Endothelial cell of hepatic sinusoid (primary cell): ENCODE measurements around the gene PLEKHD1.
"Not testable (repeated sequence)": the region's sequence is repeated elsewhere in the genome, so short reads cannot be mapped to it uniquely, and the experiment has no call there.

Experiments
- in situ Hi-C: cut with HindIII; loops from 2 replicates; pipeline ENCODE4 v1.10.0; 2017; ENCODE audit warnings: low sequenced_read_pairs

Gene PLEKHD1

DNA sequence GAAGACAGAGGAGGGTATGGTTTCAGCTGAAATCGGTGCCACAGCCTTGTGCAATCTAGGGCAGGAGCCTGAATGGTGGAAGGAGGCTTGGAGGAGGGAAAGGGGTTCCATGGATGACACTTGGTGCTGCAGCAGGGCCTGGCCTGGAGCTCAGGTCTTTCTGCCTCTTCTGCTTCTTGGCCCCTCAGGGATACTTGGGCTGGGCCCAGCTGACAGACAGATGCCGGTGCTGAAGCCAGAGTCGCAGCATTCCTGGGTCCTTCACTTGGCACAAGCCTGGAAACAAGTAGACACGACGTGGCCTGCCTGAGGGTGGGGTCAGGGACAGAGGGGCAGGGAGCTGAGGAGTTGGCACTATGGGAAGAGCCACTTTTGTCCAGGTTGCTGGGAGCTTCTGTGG, 4.4 kb upstream of the PLEKHD1 start:
- in situ Hi-C loops, result no loop called here

- in situ Hi-C loops, result no loop called here
Measured at GRCh38 chr14:69481815-69482568, 2.5 kb upstream of the PLEKHD1 start.

DNA sequence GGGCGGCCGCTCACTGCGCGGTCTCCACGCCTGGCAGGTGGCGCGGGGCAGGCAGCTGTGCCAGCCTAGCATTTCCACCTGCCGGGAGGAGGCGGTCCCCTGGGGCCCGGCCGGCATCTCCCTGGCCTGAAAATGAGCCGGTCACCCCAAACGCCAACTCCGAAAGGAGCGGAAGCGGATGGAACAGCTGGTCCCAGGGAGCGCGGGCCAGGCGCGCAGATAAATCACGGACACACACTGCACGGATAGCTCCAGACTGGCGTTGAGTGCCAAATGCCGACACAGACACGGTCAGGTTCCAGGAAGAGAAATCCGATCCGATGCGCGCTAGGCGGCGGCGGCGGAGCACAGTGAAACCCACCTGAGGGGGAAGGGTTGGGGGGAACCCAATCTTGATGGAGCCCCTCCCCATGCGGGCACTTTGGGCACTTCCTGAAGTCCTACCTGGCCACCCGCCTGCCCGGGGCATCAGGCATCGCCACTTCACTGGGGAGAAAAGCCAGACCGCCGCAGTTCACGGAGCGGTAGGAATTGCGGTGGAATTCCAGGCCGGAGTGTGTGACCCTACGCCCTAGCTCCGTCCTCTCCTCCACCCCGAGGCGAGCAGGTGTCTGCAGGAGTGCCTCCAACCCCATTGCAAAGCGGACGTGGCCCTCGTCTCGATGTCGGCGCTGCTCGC, 624 bp upstream of the PLEKHD1 start:
- in situ Hi-C loops, result no loop called here

DNA sequence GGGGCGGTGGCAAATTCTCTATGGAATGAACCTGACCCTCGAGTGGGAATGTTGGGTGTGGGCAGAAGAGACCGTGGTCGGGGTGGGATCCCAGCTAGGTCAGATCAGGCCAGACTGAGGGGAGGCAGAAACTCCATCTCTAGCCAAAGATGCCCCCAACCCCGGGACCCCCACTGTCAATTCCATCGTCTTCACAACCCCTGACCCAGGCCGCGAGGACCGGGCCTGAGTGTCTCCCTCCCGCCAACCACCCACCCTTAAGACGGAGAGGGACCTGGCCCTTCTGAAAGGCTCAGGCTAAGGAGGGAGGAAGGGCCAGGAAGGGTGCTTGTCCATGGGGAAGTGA, 760 bp downstream of the PLEKHD1 start:
- in situ Hi-C loops, result no loop called here

DNA sequence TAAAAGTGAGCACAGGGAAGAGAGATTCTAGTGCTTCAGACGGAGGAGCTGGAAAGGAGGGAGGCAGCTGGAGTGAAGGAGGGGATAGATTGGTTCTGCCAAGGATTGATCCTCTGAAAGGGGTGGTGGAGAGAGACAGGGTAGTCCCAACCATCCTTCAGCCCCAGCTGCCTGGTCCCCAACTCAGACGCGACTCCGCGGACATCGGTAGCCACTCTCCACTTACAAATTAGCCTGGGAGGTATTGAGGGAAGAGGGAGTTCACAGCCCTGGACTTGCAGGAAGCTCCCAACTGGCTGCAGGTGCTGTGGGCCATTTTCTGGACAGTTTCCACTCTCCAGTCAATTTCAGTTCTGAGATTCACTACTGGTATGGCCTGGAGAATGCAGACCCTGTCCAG, 1.2 kb downstream of the PLEKHD1 start:
- in situ Hi-C loops, result no loop called here

GRCh38 chr14:69487226-69487625, 2.7 kb downstream of the PLEKHD1 start:
- in situ Hi-C loops, result no loop called here

GRCh38 chr14:69487771-69488170, 3.2 kb downstream of the PLEKHD1 start:
- in situ Hi-C loops, result no loop called here

GRCh38 chr14:69489495-69489894, 5.0 kb downstream of the PLEKHD1 start:
- in situ Hi-C loops, result no loop called here

DNA sequence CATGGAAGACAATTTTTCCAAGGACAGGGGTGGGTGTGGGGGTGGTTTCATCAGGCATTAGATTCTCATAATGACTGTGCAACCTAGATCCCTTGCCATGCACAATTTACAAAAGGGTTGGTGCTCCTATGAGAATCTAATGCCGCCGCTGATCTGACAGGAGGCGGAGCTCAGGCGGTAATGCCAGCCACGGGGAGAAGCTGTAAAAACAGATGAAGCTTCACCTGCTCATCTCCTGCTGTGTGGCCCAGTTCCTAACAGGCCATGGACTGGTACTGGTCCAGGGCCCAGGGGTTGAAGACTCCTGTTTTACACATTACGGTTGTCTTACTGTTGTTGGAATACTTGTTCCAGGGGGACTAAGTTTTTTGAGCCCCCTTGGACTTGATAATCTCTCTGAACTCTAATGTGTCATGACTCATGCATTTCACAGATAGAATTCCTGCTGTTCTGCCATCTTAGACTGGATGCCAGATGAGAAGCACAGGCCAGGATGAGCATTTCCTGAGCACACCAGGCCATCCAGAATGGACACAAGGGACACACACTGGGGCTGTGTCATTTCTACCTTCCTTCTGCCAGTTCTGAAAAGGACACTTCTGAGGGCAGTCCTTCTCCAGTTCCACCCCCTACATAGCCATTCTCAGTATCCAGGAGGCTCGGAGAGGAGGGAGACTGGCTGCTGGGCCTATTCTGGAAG, 5.8 kb downstream of the PLEKHD1 start:
- in situ Hi-C loops, result no loop called here

DNA sequence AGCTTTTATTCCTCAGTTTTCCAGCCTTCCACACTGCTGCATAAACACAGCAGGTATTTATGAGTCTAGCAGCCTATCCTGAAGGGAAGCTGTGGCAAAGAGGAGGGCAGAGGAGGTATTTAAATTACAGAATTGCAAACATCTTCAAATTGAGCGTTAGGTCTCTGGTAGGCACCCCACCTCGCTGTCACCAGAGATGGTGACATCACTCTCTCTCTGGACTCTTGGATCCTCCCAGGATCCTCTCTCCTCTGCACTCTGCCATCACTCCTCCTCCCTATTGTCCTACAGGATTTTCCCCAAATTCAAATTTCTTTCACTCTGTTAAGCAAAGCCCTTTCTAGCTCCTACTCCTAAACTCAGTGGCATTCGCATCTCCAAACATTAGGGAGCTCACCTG, 6.7 kb downstream of the PLEKHD1 start:
- in situ Hi-C loops, result no loop called here

GRCh38 chr14:69493038-69493437, 8.5 kb downstream of the PLEKHD1 start:
- in situ Hi-C loops, result no loop called here

DNA sequence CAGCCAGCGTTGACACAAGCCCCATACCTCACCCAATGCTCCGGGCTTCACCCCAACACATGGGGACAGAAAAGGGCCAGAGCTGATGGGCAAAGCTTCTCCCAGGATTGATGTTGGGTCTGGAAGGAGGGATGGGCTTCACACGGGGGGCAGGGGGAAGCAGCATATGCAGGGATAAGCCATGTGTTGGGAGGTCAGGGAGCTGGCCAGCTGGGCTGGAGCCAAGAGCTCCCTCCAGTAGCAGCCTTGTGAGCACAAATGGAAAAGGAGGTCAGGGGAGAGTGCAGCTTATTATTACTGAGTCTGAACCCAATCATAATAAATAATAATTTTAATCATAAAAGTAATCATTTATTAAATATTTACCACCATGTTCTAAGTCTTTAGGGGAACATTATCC, 9.3 kb downstream of the PLEKHD1 start:
- in situ Hi-C loops, result no loop called here

- in situ Hi-C loops, result no loop called here
Measured at GRCh38 chr14:69495341-69495921, 10.9 kb downstream of the PLEKHD1 start.

DNA sequence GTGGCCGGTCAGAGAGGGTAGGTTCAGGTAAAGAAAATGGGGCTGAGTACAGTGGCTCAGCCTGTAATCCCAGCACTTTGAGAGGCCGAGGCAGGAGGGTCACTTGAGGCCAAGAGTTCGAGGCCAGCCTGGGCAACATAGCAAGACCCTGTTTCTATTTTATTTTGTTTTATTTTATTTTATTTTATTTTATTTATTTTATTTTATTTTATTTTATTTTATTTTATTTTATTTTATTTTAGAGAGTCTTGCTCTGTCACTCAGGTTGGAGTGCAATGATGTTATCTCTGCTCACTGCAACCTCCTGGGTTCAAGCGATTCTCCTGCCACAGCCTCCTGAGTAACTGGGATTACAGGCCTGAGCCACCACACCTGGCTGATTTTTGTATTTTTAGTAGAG, 13.3 kb downstream of the PLEKHD1 start:
- in situ Hi-C loops, result not testable (repeated sequence)

- in situ Hi-C loops, result not testable (repeated sequence)
Measured at GRCh38 chr14:69498286-69498685, 13.8 kb downstream of the PLEKHD1 start.

- in situ Hi-C loops, result no loop called here
Measured at GRCh38 chr14:69499436-69499835, 14.9 kb downstream of the PLEKHD1 start.

DNA sequence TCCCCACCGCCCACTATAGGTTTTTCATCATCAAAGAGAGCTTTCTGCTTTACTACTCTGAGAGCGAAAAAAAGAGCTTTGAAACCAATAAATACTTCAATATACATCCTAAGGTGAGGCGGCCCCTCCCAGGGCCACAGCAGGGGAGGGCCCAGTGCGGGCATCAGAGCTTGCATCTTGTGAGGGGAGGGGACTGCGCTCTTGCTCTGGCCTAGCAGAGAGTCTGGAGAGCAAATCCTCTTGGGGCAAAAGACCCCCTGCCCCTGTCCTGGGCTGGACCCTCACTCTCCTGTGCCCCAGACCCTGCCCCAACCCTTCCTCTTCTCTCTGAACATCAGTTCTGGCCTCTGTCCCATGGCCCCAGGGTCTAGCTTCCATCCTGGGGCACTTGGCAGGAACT, 15.6 kb downstream of the PLEKHD1 start:
- in situ Hi-C loops, result no loop called here

GRCh38 chr14:69500736-69501135, 16.2 kb downstream of the PLEKHD1 start:
- in situ Hi-C loops, result no loop called here

- in situ Hi-C loops, result no loop called here
Measured at GRCh38 chr14:69501423-69501838, 16.9 kb downstream of the PLEKHD1 start.

DNA sequence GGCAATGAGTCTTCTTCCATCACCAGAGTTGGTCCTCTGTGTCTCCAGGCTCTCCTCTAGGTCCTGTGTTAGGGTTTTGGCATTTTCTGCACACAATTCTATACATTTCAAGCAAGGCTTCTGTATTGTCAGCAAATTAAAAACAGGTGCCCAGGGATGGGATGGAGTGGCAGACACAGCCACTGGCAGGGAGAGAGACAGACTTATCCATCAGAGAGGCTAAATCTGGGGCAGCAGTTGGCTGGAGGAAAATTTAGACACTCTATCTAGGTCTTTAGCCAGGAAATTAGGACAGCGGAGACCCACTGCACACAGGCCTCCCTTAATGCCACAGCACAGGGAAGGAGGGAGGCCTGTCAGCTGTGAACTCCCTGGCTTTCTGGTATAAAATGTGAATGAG, 20.2 kb downstream of the PLEKHD1 start:
- in situ Hi-C loops, result no loop called here

DNA sequence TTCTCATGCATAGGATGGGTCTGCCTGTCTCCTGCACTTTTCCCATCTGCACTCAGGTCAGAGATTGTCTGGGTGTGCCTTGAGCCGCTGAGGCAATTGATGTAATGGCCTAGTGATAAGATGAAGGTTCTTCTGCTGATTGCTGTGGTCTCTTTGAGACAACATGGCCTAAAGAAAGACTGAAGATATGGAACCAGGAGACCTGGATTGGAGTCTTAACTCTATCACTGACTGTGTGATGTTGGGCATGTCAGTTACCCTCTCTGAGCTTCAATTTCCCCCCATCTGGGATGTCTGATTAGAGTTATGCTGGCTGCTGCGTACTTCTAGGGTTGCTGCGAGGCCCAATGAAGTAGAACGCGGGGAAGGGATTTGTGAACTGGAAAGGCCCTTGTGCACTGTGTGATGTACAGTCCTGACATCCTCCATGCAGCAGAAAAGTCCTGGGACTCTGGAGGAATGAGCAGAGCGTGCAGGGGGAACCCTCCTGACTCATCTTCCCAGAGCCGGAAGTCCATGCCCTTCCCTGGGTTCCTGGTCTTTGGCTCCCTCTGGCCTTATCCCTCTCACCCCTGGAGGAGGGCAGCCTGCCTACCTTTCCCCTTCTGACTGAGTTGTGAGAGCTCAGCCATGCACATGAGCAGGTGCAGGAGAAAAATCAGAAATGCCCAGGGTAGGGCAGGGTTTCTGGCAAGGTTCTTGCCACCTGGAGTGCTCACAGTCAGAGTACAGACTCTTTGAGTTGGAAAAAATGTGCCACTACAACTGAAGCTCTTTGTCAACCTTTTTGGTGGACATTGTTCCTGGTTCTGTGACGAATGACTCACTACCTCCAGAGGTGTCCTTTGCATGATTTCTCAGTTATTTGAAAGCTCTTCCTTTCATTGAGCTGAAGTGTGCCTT, 21.1 kb downstream of the PLEKHD1 start:
- in situ Hi-C loops, result no loop called here
